Peyer's patch (tissue), 4 donors: ENCODE data around the gene IZUMO4.

Experiments
- POLR2A ChIP-seq, 2 donors: fragments of 450-650 bp; IDR thresholded peaks; one replicate each; pipeline ENCODE4 v1.5.1; 2017; ENCODE audit warnings: antibody characterized with exemption in 2 of 2, mild to moderate bottlenecking in 2 of 2, moderate library complexity in 2 of 2
- TF ChIP-seq, protein P1 (sequence below), 6 experiments: fragments of 450-650 bp in 4 of 6; fragments of 200-600 bp in 2 of 6; sonication (generic) in 1 of 6; IDR thresholded peaks; one replicate each; pipeline ENCODE4 v1.5.1; 2017 to 2019; ENCODE audit warnings: antibody characterized with exemption in 6 of 6, mild to moderate bottlenecking in 3 of 6, moderate library complexity in 1 of 6

DNA sequence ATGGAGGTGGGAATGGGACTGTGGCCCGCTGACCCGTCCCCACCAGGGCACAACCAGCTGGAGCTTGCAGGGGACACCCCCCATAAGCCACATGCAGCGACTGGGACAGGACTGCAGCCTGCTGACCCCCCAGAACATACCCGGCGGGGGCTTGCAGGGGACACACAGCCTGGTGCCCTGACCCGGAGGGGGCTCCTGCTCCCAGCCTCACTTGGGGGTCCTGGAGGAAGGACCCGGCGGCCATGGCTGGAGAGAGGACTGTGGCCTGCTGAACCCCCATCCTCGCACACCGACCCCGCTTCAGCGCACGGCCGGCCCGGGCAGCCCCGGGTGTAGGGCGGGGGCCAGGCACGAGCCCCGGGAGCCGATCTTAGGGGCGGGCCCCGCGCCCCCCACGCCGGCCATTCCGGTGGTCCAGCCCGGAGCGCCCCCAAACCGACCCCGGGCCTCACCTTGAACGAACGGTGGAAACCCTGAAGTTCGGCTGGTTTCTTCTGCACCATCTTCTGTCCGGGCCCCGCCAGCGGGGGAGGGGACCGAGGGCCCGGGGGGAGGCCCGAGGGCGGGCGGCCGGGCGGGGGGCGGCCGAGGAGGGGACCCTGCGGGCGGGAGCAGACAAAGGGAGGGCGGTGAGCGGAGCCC, 46.2 kb upstream of the IZUMO4 start:
- TF ChIP-seq POLR2A (IDR thresholded peaks at IDR 0.05): no peak
- TF ChIP-seq, protein P1, sequence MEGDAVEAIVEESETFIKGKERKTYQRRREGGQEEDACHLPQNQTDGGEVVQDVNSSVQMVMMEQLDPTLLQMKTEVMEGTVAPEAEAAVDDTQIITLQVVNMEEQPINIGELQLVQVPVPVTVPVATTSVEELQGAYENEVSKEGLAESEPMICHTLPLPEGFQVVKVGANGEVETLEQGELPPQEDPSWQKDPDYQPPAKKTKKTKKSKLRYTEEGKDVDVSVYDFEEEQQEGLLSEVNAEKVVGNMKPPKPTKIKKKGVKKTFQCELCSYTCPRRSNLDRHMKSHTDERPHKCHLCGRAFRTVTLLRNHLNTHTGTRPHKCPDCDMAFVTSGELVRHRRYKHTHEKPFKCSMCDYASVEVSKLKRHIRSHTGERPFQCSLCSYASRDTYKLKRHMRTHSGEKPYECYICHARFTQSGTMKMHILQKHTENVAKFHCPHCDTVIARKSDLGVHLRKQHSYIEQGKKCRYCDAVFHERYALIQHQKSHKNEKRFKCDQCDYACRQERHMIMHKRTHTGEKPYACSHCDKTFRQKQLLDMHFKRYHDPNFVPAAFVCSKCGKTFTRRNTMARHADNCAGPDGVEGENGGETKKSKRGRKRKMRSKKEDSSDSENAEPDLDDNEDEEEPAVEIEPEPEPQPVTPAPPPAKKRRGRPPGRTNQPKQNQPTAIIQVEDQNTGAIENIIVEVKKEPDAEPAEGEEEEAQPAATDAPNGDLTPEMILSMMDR (IDR thresholded peaks at IDR 0.05): no peak
